Left ventricle myocardium inferior (tissue), 1 donor: Measurements from ENCODE around the gene FANCE. TPM values are rescaled to one million over a fixed set of nuclear protein-coding genes. Genes with fewer than 3 reads are reported as not detected.
A peak's percentile ranks its signal among the peaks of the same experiment; 100 is the strongest.

Source experiments
- DNase-seq: peaks from one replicate; pipeline ENCODE4 v3.0.0-alpha.2; 2020
- H3K27ac ChIP-seq: fragments of 200-600 bp; replicated peaks from 2 replicates; pipeline ENCODE4 v1.8.0; 2021
- H3K27me3 ChIP-seq: fragments of 200-600 bp; 2 replicates; pipeline ENCODE4 v1.8.0; 2021; ENCODE audit warnings: low read depth
- H3K36me3 ChIP-seq: fragments of 200-600 bp; 2 replicates; pipeline ENCODE4 v1.8.0; 2021
- H3K4me1 ChIP-seq: fragments of 200-600 bp; 2 replicates; pipeline ENCODE4 v1.8.0; 2021
- H3K4me3 ChIP-seq: fragments of 200-600 bp; 2 replicates; pipeline ENCODE4 v1.8.0; 2021; ENCODE audit warnings: mild to moderate bottlenecking, moderate library complexity
- H3K9me3 ChIP-seq: fragments of 200-600 bp; replicated peaks from 2 replicates; pipeline ENCODE4 v1.8.0; 2021
- CTCF ChIP-seq: fragments of 200-600 bp; IDR thresholded peaks from 2 replicates; pipeline ENCODE4 v1.8.0; 2021; ENCODE audit warnings: antibody characterized with exemption, mild to moderate bottlenecking, borderline replicate concordance
- intact Hi-C: fragments of 100-400 bp; cut with micrococcal nuclease; formaldehyde crosslinking; loops from one replicate; pipeline ENCODE4 v1.11.0; 2022
- total RNA-seq: library from RNA; stranded (reverse); fragmentation: NEBNext Ultra II Directional; extraction: Animal tissue kit (Norgen Biotek cat#: 25700); gene quantifications from one replicate; pipeline ENCODE4 v1.2.1, GENCODE V29; 2021
- donor health status: DM: no; HTN: yes; CAD: no; lungs with severe emphysema.

FANCE gene
- total RNA-seq, 1 donor from 2014 or later, result 3.7 TPM

GRCh38 chr6:35448191-35448590 lies 3.9 kb upstream of the FANCE start:
- intact Hi-C loops, result loop anchor here (5.0 kb wide), 1 partner anchor 106 kb away; the partner anchor contains the start of gene PPARD
- TF ChIP-seq CTCF, result no peak
- no peak overlapping the region for H3K4me3 ChIP-seq
- peaks cover 20% of the 10 kb centered on the region for H3K4me1 ChIP-seq
- H3K27ac ChIP-seq, result no peak overlapping the region
- H3K27me3 ChIP-seq, result no peaks in the 10 kb centered on the region
- DNase-seq, result no peak
- no peaks in the 10 kb centered on the region for H3K9me3 ChIP-seq
- H3K36me3 ChIP-seq, result no peaks in the 10 kb centered on the region

GRCh38 chr6:35449287-35449881 lies 2.8 kb upstream of the FANCE start:
- Histone ChIP-seq H3K4me3 (no peak overlapping the region), H3K36me3 (no peaks in the 10 kb centered on the region), H3K4me1 (peaks cover 32% of the 10 kb centered on the region), H3K9me3 (no peaks in the 10 kb centered on the region), H3K27ac (no peak overlapping the region), H3K27me3 (no peaks in the 10 kb centered on the region)
- intact Hi-C loops, result loop anchor here (5.0 kb wide), 1 partner anchor 107 kb away; the partner anchor contains the start of gene PPARD
- DNase-seq, result no peak
- peak; percentile 82 for TF ChIP-seq CTCF

- DNase-seq, result no peak
- Histone ChIP-seq H3K9me3 (no peaks in the 10 kb centered on the region), H3K36me3 (peaks cover 7% of the 10 kb centered on the region), H3K4me1 (peaks cover 41% of the 10 kb centered on the region), H3K27ac (peak overlapping the region; percentile 87), H3K27me3 (no peaks in the 10 kb centered on the region), H3K4me3 (peak overlapping the region; percentile 78)
- TF ChIP-seq CTCF, result no peak
- intact Hi-C loops, result no loop called here
Measured at GRCh38 chr6:35451354-35452182, 570 bp upstream of the FANCE start.

- TF ChIP-seq CTCF, result no peak
- Histone ChIP-seq H3K4me1 (peaks cover 41% of the 10 kb centered on the region), H3K4me3 (peak overlapping the region; percentile 78), H3K27me3 (no peaks in the 10 kb centered on the region), H3K27ac (peak overlapping the region; percentile 87), H3K36me3 (peaks cover 7% of the 10 kb centered on the region), H3K9me3 (no peaks in the 10 kb centered on the region)
- intact Hi-C loops, result no loop called here
- no peak for DNase-seq
Measured at GRCh38 chr6:35453236-35453635, 1.1 kb downstream of the FANCE start.

GRCh38 chr6:35454391-35455110 lies 2.4 kb downstream of the FANCE start:
- H3K4me1 ChIP-seq, result peaks cover 41% of the 10 kb centered on the region
- peaks cover 12% of the 10 kb centered on the region for H3K36me3 ChIP-seq
- TF ChIP-seq CTCF, result no peak
- no peak for DNase-seq
- intact Hi-C loops, result no loop called here
- peak overlapping the region; percentile 51 for H3K27ac ChIP-seq
- no peak overlapping the region for H3K4me3 ChIP-seq
- H3K27me3 ChIP-seq, result no peaks in the 10 kb centered on the region
- no peaks in the 10 kb centered on the region for H3K9me3 ChIP-seq
